HFFc6 (cell line): ENCODE measurements around the gene SLC5A2. TPM values are rescaled to one million over a fixed set of nuclear protein-coding genes. Genes with fewer than 3 reads are reported as not detected.
A peak's percentile ranks its signal among the peaks of the same experiment; 100 is the strongest.

ENCODE experiments used
- DNase-seq: peaks from one replicate; pipeline ENCODE4 v3.0.0-alpha.2; 2018
- H3K27ac Mint-ChIP-seq: 2 replicates; pipeline ENCODE4 v1.8.0; 2020; ENCODE audit warnings: mild to moderate bottlenecking, mixed read lengths
- H3K27me3 Mint-ChIP-seq: 2 replicates; pipeline ENCODE4 v1.8.0; 2021; ENCODE audit warnings: mild to moderate bottlenecking, moderate library complexity, mixed read lengths; ENCODE audit not compliant: insufficient read depth
- H3K36me3 Mint-ChIP-seq: 2 replicates; pipeline ENCODE4 v1.8.0; 2021; ENCODE audit warnings: low read depth, mixed read lengths
- H3K4me1 Mint-ChIP-seq: 2 replicates; pipeline ENCODE4 v1.8.0; 2020; ENCODE audit warnings: low read depth, mixed read lengths
- H3K4me3 Mint-ChIP-seq: 2 replicates; pipeline ENCODE4 v1.8.0; 2020; ENCODE audit warnings: mild to moderate bottlenecking, moderate library complexity, mixed read lengths
- H3K9me3 Mint-ChIP-seq: 2 replicates; pipeline ENCODE4 v1.8.0; 2020; ENCODE audit warnings: mild to moderate bottlenecking, mixed read lengths
- total RNA-seq, 6 experiments: library from RNA; stranded (reverse); fragmentation: NEBNext Ultra II Directional; extraction: Animal tissue kit (Norgen Biotek cat#: 25700); gene quantifications; 2 replicates in 1 of 6; 3 replicates in 5 of 6; pipeline ENCODE4 v1.2.3, GENCODE V29; 2021
- TF ChIP-seq, protein P1 (sequence below): fragments of 200-600 bp; sonication (generic); IDR thresholded peaks from 2 replicates; pipeline ENCODE4 v1.5.0; 2021; ENCODE audit warnings: antibody characterized with exemption, mild to moderate bottlenecking

The SLC5A2 gene
- total RNA-seq, 6 experiments from 2014 or later = 0.19 to 0.21 TPM; not detected in 4

DNA sequence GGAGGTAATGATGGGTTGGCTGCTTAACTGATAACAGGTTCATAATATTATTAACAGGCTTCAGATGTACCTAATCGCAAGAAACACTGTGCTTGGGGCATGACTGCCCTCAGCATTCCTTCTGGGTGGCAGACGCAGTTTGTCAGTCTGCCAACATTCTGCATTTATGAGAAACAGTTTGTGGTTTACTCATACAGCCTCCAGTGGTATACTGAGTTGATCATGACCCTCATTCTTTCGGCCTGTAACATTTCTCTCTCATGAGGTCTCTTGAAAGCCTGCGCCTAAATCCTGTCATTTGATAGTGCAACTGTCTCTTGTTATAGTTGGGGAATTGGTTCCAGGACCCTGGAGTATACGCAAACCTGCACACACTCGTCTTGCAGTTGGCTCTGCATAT is 30.2 kb downstream of the SLC5A2 start:
- no peak overlapping the region; the same call in 1 of the 2 replicates for H3K27ac Mint-ChIP-seq
- DNase-seq = peak; percentile 82
- TF ChIP-seq, protein P1, sequence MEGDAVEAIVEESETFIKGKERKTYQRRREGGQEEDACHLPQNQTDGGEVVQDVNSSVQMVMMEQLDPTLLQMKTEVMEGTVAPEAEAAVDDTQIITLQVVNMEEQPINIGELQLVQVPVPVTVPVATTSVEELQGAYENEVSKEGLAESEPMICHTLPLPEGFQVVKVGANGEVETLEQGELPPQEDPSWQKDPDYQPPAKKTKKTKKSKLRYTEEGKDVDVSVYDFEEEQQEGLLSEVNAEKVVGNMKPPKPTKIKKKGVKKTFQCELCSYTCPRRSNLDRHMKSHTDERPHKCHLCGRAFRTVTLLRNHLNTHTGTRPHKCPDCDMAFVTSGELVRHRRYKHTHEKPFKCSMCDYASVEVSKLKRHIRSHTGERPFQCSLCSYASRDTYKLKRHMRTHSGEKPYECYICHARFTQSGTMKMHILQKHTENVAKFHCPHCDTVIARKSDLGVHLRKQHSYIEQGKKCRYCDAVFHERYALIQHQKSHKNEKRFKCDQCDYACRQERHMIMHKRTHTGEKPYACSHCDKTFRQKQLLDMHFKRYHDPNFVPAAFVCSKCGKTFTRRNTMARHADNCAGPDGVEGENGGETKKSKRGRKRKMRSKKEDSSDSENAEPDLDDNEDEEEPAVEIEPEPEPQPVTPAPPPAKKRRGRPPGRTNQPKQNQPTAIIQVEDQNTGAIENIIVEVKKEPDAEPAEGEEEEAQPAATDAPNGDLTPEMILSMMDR = no peak
- H3K36me3 Mint-ChIP-seq = peaks cover 10% of the 10 kb centered on the region
- H3K4me3 Mint-ChIP-seq = no peak overlapping the region
- peaks cover 8% of the 10 kb centered on the region for H3K27me3 Mint-ChIP-seq
- H3K9me3 Mint-ChIP-seq = peaks cover 17% of the 10 kb centered on the region
- peaks cover 27% of the 10 kb centered on the region for H3K4me1 Mint-ChIP-seq

DNA sequence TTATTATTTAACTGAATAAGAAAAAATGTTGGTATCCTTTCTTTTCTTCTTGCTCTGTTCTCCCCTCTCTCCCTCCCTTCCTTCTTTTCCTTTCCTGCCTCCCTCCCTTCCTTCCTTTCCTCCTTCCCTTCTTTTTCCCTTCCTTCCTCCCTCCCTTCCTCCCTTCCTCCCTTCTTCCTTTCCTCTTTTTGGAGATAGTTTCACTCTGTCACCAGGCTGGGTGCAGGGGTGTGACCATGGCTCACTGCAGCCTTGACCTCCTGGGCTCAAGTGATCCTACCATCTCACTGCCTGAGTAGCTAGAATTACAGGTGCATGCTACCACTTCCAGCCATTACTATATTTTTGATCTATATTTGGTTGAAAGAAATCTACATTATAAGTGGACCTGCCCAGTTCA is 31.0 kb downstream of the SLC5A2 start:
- TF ChIP-seq, protein P1 = no peak
- no peak for DNase-seq
- Mint-ChIP-seq H3K36me3 (peaks cover 6% of the 10 kb centered on the region), H3K4me1 (peaks cover 22% of the 10 kb centered on the region), H3K4me3 (no peak overlapping the region; the same call in 1 of the 2 replicates), H3K27ac (no peak overlapping the region), H3K9me3 (peaks cover 17% of the 10 kb centered on the region), H3K27me3 (peaks cover 8% of the 10 kb centered on the region)

DNA sequence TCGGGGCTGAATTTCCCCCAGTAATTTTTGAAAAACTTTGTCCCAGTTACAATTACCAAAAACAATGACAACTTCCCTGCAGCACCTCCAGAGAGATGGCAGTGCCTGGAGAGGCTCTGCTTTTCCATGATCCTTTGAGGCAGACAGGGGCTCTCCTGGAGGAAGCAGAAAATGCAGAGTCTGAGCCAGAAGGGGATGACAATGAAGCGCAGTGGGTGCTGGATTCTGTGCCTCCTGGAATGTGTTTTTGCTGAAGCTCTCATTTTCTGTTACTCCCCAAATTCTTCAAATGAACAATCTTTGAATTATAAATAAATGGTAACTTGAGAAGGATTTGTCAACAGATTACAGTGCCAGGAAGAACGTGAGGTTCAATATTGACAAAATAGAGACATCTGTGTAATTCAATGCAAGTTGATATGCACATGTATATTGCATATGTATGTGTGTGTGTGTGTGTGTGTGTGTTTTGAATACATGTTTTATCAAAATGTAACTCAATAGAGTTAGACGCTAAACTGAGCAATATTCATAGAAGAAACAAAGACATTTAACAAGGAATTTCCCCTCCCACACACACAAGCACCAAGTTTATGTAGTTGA is 35.0 kb downstream of the SLC5A2 start:
- Mint-ChIP-seq H3K36me3 (peaks cover 4% of the 10 kb centered on the region; the same call in 1 of the 2 replicates), H3K27me3 (peaks cover 12% of the 10 kb centered on the region), H3K27ac (no peak overlapping the region), H3K4me3 (no peak overlapping the region), H3K4me1 (peaks cover 12% of the 10 kb centered on the region), H3K9me3 (peaks cover 8% of the 10 kb centered on the region)
- TF ChIP-seq, protein P1 = no peak
- DNase-seq = no peak

DNA sequence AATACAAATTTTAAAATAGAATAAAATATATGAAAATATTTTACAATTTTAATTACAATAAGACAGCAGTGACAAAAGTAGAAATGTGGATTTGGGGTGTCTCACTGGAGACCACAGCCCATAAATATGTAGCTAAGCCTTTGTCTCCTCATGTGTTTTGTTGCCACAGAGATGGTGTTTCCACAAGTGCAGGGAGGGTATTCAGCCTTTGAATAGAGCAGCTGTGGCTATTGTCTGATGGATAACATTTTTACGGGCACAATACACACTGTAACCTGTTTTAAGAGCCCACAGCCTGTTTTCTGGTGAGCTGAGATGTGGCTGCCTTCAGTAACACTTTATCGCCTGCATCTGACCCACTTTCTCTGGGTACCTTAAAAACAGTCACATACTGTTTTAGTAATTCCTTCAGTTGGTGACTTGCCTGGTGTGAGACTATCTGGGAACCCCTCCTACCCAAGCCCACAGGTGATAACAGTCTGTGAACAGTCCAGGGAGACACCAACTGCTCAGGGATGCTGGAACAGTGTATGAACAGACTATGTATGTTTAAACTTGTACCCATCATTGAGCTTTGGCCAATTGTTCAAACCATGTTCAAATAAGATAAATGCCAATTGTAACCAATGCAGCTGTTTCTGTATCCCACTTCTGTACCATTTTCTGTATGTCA is 37.0 kb downstream of the SLC5A2 start:
- no peak for DNase-seq
- no peaks in the 10 kb centered on the region for H3K4me1 Mint-ChIP-seq
- peaks cover 6% of the 10 kb centered on the region for H3K9me3 Mint-ChIP-seq
- H3K27me3 Mint-ChIP-seq = peaks cover 16% of the 10 kb centered on the region
- TF ChIP-seq, protein P1 = no peak
- H3K27ac Mint-ChIP-seq = no peak overlapping the region
- no peak overlapping the region for H3K4me3 Mint-ChIP-seq
- peaks cover 4% of the 10 kb centered on the region; the same call in 1 of the 2 replicates for H3K36me3 Mint-ChIP-seq

DNA sequence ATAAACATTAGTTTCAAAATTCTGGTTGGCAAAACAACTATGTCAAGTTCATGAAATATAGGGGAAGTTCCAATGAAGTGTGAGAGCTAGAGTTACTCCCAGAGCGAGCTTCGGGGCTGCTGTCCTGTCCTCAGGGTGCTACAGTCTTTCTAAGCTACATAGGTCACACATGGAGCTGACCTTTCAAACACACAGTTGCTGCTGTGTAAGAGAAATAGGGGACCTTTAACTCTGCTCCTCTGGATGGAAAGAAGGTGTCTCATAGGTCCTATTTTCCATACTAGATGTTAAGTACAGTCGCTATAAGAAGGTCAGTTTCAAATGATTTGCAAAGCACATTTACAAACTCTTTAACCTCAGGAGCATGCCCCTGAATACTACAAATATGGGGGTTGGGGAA is 38.4 kb downstream of the SLC5A2 start:
- DNase-seq = no peak
- H3K27me3 Mint-ChIP-seq = peaks cover 15% of the 10 kb centered on the region
- peaks cover 6% of the 10 kb centered on the region for H3K9me3 Mint-ChIP-seq
- TF ChIP-seq, protein P1 = no peak
- H3K27ac Mint-ChIP-seq = no peak overlapping the region
- H3K36me3 Mint-ChIP-seq = peaks cover 4% of the 10 kb centered on the region; the same call in 1 of the 2 replicates
- no peaks in the 10 kb centered on the region for H3K4me1 Mint-ChIP-seq
- no peak overlapping the region for H3K4me3 Mint-ChIP-seq
